Measurements from ENCODE around the gene FBRS.
"Not testable (repeated sequence)": the region's sequence is repeated elsewhere in the genome, so short reads cannot be mapped to it uniquely, and the experiment has no call there.

FBRS gene

DNA sequence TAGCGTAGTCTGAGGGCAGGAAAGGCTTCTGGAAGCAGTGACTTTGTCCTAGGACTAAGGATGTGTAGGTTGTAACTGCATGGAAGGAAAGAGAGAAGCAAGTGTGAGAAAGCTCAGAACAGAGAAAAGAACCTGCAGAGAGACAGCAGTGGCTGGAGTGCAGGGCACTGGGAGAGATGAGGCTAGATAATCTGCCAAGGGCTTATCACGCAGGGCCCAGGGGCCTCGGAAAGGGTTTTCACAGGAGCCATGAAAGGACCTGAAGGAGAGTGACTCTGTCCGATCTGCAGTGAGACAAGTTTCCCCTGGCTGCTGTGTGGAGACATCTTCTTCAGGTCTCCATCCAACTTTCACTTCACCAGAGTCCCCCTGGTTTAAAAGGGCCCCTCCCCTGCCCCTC, 33.7 kb downstream of the FBRS start:
- no peak overlapping the region for H3K18ac ChIP-seq (ENCODE audit: low read length)
- H2BK15ac ChIP-seq (ENCODE audit: low read length): no peak overlapping the region
- no peak overlapping the region for H2BK120ac ChIP-seq (ENCODE audit: low read depth, low read length)
- H3K27ac ChIP-seq (replicated peaks; ENCODE audit: low read length): no peak overlapping the region
- no peak overlapping the region for H2AFZ ChIP-seq (ENCODE audit: low read length)
- no peak overlapping the region for H3K4ac ChIP-seq (ENCODE audit: low read length)
- no peak overlapping the region for H4K8ac ChIP-seq (ENCODE audit: low read depth, low read length)
- H3K23ac ChIP-seq (ENCODE audit: low read depth, low read length, poor library complexity): no peak overlapping the region
- H3K79me1 ChIP-seq (ENCODE audit: low read depth, low read length): peaks cover 1% of the 10 kb centered on the region
- H3K9ac ChIP-seq (ENCODE audit: low read depth, low read length, poor library complexity): no peak overlapping the region
- no peak overlapping the region for H3K4me2 ChIP-seq (ENCODE audit: insufficient read depth, low read length, poor library complexity, severe bottlenecking)
- no peak overlapping the region for H2BK12ac ChIP-seq (ENCODE audit: low read length)
- H2AK5ac ChIP-seq (ENCODE audit: low read depth, low read length): no peak overlapping the region
- peak overlapping the region; percentile 3 for H2BK5ac ChIP-seq (ENCODE audit: low read length)
- no peaks in the 10 kb centered on the region for H3K9me3 ChIP-seq (replicated peaks in 1 of 2; ENCODE audit: control insufficient read depth in 2 of 2, insufficient read depth in 1 of 2, low read depth in 1 of 2, low read length in 2 of 2)
- H3K4me1 ChIP-seq (ENCODE audit: control insufficient read depth in 2 of 2, insufficient read depth in 1 of 2, low read depth in 1 of 2, low read length in 2 of 2): peaks cover 0 to 2% of the 10 kb centered on the region in 2 donors
- no peak overlapping the region for H3K4me3 ChIP-seq (ENCODE audit: low read length in 2 of 2)
- no CpG with 5 or more reads among the region's 4 CpGs for WGBS, 2 donors (ENCODE audit: extremely low coverage in 2 of 2, insufficient read length in 2 of 2, insufficient replicate concordance in 1 of 2)
- no peak overlapping the region for H3K14ac ChIP-seq (ENCODE audit: low read length)
- H4K91ac ChIP-seq (ENCODE audit: low read depth, low read length, poor library complexity): no peak overlapping the region
- peaks cover 0 to 3% (median 0%) of the 10 kb centered on the region in 3 experiments for H3K27me3 ChIP-seq (ENCODE audit: control insufficient read depth in 3 of 3, insufficient read depth in 3 of 3, low read depth in 1 of 3, low read length in 3 of 3)
- no peaks in the 10 kb centered on the region for H3K36me3 ChIP-seq (replicated peaks in 1 of 2; ENCODE audit: control insufficient read depth in 2 of 2, insufficient read depth in 2 of 2, low read length in 2 of 2)
- DNase-seq (ENCODE audit: low spot score): no peak

GRCh38 chr16:30692396-30693064, 34.3 kb downstream of the FBRS start:
- H3K27me3 ChIP-seq (ENCODE audit: control insufficient read depth in 3 of 3, insufficient read depth in 3 of 3, low read depth in 1 of 3, low read length in 3 of 3): peaks cover 0 to 3% (median 0%) of the 10 kb centered on the region in 3 experiments

DNA sequence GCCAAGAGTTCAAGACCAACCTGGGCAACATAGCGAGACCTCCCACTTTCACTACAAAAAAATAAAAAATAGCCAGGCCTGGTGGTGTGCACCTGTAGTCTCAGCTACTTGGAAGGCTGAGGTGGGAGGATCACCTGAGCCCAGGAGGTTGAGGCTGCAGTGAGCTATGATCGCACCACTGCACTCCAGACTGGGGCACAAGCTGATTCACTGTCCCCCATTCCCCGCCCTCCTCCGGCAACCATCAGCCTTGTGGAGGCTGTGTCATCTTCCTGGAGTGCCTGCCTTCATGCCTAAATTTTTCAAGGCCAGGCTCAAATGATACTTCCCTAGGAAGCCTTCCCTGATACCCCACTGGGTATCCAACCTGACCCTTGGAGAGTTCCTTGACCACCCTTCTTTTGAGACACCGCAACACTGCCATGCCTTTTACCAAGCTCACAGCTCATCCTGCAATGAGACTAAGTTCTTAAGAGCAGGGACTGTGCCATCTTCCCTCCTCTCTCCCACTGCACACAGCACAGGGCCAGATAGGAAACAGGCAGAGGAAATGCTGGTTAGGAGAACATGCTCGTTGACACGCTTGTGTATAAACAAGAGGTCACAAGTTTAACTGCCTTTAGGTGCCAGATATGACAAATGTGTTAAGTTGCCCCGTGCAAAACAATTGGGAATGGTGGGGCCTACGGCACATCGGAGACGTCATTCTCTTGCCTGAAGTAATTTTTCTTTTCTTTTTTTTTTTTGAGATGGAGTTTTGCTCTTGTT, 36.9 kb downstream of the FBRS start:
- Histone ChIP-seq H3K4me3 (ENCODE audit: low read length in 2 of 2) (no peak overlapping the region), H3K9ac (ENCODE audit: low read depth, low read length, poor library complexity) (no peak overlapping the region), H3K27me3 (ENCODE audit: control insufficient read depth in 3 of 3, insufficient read depth in 3 of 3, low read depth in 1 of 3, low read length in 3 of 3) (peaks cover 0 to 3% (median 0%) of the 10 kb centered on the region in 3 experiments)

More at GRCh38 chr16:30692396-30693064, 34.3 kb downstream of the FBRS start:
- Histone ChIP-seq H3K4ac (ENCODE audit: low read length) (no peak overlapping the region), H2BK15ac (ENCODE audit: low read length) (no peak overlapping the region), H4K8ac (ENCODE audit: low read depth, low read length) (no peak overlapping the region), H2AK5ac (ENCODE audit: low read depth, low read length) (no peak overlapping the region), H2BK5ac (ENCODE audit: low read length) (peak overlapping the region; percentile 3), H3K27ac (replicated peaks; ENCODE audit: low read length) (no peak overlapping the region), H3K23ac (ENCODE audit: low read depth, low read length, poor library complexity) (no peak overlapping the region), H3K9ac (ENCODE audit: low read depth, low read length, poor library complexity) (no peak overlapping the region), H3K36me3 (replicated peaks in 1 of 2; ENCODE audit: control insufficient read depth in 2 of 2, insufficient read depth in 2 of 2, low read length in 2 of 2) (no peaks in the 10 kb centered on the region), H3K18ac (ENCODE audit: low read length) (no peak overlapping the region), H4K91ac (ENCODE audit: low read depth, low read length, poor library complexity) (no peak overlapping the region), H3K4me2 (ENCODE audit: insufficient read depth, low read length, poor library complexity, severe bottlenecking) (no peak overlapping the region), H2BK120ac (ENCODE audit: low read depth, low read length) (no peak overlapping the region), H3K14ac (ENCODE audit: low read length) (no peak overlapping the region), H3K4me3 (ENCODE audit: low read length in 2 of 2) (no peak overlapping the region), H3K79me1 (ENCODE audit: low read depth, low read length) (peaks cover 1% of the 10 kb centered on the region), H2BK12ac (ENCODE audit: low read length) (no peak overlapping the region), H2AFZ (ENCODE audit: low read length) (no peak overlapping the region), H3K9me3 (replicated peaks in 1 of 2; ENCODE audit: control insufficient read depth in 2 of 2, insufficient read depth in 1 of 2, low read depth in 1 of 2, low read length in 2 of 2) (no peaks in the 10 kb centered on the region), H3K4me1 (ENCODE audit: control insufficient read depth in 2 of 2, insufficient read depth in 1 of 2, low read depth in 1 of 2, low read length in 2 of 2) (peaks cover 0 to 3% of the 10 kb centered on the region in 2 donors)
- no CpG with 5 or more reads among the region's 10 CpGs for WGBS, 2 donors (ENCODE audit: extremely low coverage in 2 of 2, insufficient read length in 2 of 2, insufficient replicate concordance in 1 of 2)
- DNase-seq (ENCODE audit: low spot score): no peak

DNA sequence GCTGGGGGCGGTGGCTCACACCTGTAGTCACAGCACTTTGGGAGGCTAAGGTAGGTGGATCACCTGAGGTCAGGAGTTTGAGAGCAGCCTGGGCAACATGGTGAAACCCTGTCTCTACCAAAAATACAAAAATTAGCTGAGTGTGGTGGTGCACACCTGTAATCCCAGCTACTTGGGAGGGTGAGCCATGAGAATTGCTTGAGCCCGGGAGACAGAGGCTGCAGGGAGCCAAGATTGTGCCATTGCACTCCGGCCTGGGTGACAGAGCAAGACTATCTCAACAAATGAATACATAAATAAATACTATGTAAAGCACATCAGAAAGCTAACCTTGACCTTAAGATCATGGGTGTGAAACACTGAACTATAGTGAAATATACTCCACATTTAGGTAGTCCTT, 38.4 kb downstream of the FBRS start:
- not testable (repeated sequence) for H3K23ac ChIP-seq (ENCODE audit: low read depth, low read length, poor library complexity); H3K4me3 ChIP-seq (ENCODE audit: low read length in 2 of 2); H3K4ac ChIP-seq (ENCODE audit: low read length); H2AK5ac ChIP-seq (ENCODE audit: low read depth, low read length); H3K9me3 ChIP-seq (replicated peaks in 1 of 2; ENCODE audit: control insufficient read depth in 2 of 2, insufficient read depth in 1 of 2, low read depth in 1 of 2, low read length in 2 of 2); H2AFZ ChIP-seq (ENCODE audit: low read length); DNase-seq (ENCODE audit: low spot score); H3K27me3 ChIP-seq (ENCODE audit: control insufficient read depth in 3 of 3, insufficient read depth in 3 of 3, low read depth in 1 of 3, low read length in 3 of 3); H2BK120ac ChIP-seq (ENCODE audit: low read depth, low read length); H3K14ac ChIP-seq (ENCODE audit: low read length); H4K91ac ChIP-seq (ENCODE audit: low read depth, low read length, poor library complexity); H3K18ac ChIP-seq (ENCODE audit: low read length); H2BK15ac ChIP-seq (ENCODE audit: low read length); H4K8ac ChIP-seq (ENCODE audit: low read depth, low read length); H3K4me2 ChIP-seq (ENCODE audit: insufficient read depth, low read length, poor library complexity, severe bottlenecking); H2BK5ac ChIP-seq (ENCODE audit: low read length); H3K27ac ChIP-seq (replicated peaks; ENCODE audit: low read length); H3K9ac ChIP-seq (ENCODE audit: low read depth, low read length, poor library complexity); H3K79me1 ChIP-seq (ENCODE audit: low read depth, low read length); H3K4me1 ChIP-seq (ENCODE audit: control insufficient read depth in 2 of 2, insufficient read depth in 1 of 2, low read depth in 1 of 2, low read length in 2 of 2); H2BK12ac ChIP-seq (ENCODE audit: low read length)
- H3K36me3 ChIP-seq (replicated peaks in 1 of 2; ENCODE audit: control insufficient read depth in 2 of 2, insufficient read depth in 2 of 2, low read length in 2 of 2): peaks cover 16 to 24% of the 10 kb centered on the region in 2 donors
- no CpG with 5 or more reads among the region's 3 CpGs for WGBS, 2 donors (ENCODE audit: extremely low coverage in 2 of 2, insufficient read length in 2 of 2, insufficient replicate concordance in 1 of 2)

More for the DNA sequence above, 36.9 kb downstream of the FBRS start:
- Histone ChIP-seq H2AK5ac (ENCODE audit: low read depth, low read length) (no peak overlapping the region), H3K4ac (ENCODE audit: low read length) (no peak overlapping the region), H2BK12ac (ENCODE audit: low read length) (no peak overlapping the region), H3K27ac (replicated peaks; ENCODE audit: low read length) (no peak overlapping the region), H3K36me3 (replicated peaks in 1 of 2; ENCODE audit: control insufficient read depth in 2 of 2, insufficient read depth in 2 of 2, low read length in 2 of 2) (peaks cover 3 to 9% of the 10 kb centered on the region in 2 donors), H3K4me2 (ENCODE audit: insufficient read depth, low read length, poor library complexity, severe bottlenecking) (no peak overlapping the region), H2BK15ac (ENCODE audit: low read length) (no peak overlapping the region), H3K18ac (ENCODE audit: low read length) (no peak overlapping the region), H3K79me1 (ENCODE audit: low read depth, low read length) (peaks cover 3% of the 10 kb centered on the region), H2AFZ (ENCODE audit: low read length) (no peak overlapping the region), H3K4me1 (ENCODE audit: control insufficient read depth in 2 of 2, insufficient read depth in 1 of 2, low read depth in 1 of 2, low read length in 2 of 2) (peaks cover 5 to 8% of the 10 kb centered on the region in 2 donors), H4K8ac (ENCODE audit: low read depth, low read length) (no peak overlapping the region), H3K9me3 (replicated peaks in 1 of 2; ENCODE audit: control insufficient read depth in 2 of 2, insufficient read depth in 1 of 2, low read depth in 1 of 2, low read length in 2 of 2) (no peaks in the 10 kb centered on the region), H4K91ac (ENCODE audit: low read depth, low read length, poor library complexity) (no peak overlapping the region), H3K23ac (ENCODE audit: low read depth, low read length, poor library complexity) (no peak overlapping the region), H2BK5ac (ENCODE audit: low read length) (no peak overlapping the region), H3K14ac (ENCODE audit: low read length) (peak overlapping the region; percentile 91), H2BK120ac (ENCODE audit: low read depth, low read length) (no peak overlapping the region)
- WGBS, 2 donors (ENCODE audit: extremely low coverage in 2 of 2, insufficient read length in 2 of 2, insufficient replicate concordance in 1 of 2): no CpG with 5 or more reads among the region's 11 CpGs
- no peak for DNase-seq (ENCODE audit: low spot score)
